IMR-90 (cell line): Measurements from ENCODE around the gene TRMT2A. TPM values are rescaled to one million over a fixed set of nuclear protein-coding genes. Genes with fewer than 3 reads are reported as not detected.

Experiments
- ATAC-seq: fragments of 200-7000 bp; cut with Tn5 transposase; 2 replicates; pipeline ENCODE4 v1.9.1; 2020; ENCODE audit warnings: low read depth, mild to moderate bottlenecking, moderate library complexity
- BruUV-seq: library from RNA; stranded (reverse); fragments of 400-500 nt; replicated peaks from 2 replicates; lab custom pipeline; 2021; lab: Mats Ljungman, UMichigan
- CTCF ChIA-PET: fragments of 300-600 bp; formaldehyde crosslinking; extraction: SDS; loops from one replicate; lab custom pipeline; 2021; ENCODE audit warnings: antibody characterized with exemption; lab: Yijun Ruan, JAX
- POLR2A ChIA-PET: fragments of 300-600 bp; sonication (Branson Sonifier 250); formaldehyde crosslinking; loops from one replicate; lab custom pipeline; 2022; ENCODE audit warnings: antibody characterized with exemption; ENCODE audit not compliant: unreplicated experiment; lab: Charles Lee
- DNase-seq: peaks from one replicate; pipeline ENCODE4 v3.0.0; 2013
- H2AFZ ChIP-seq: replicated peaks from 2 replicates; pipeline ENCODE3; 2013; ENCODE audit warnings: low read length, mild to moderate bottlenecking; ENCODE audit not compliant: poor library complexity
- H2AK5ac ChIP-seq: 2 replicates; pipeline ENCODE4 v1.6.1; 2013; ENCODE audit warnings: low read depth, low read length, inconsistent platforms
- H2AK9ac ChIP-seq: replicated peaks from 2 replicates; pipeline ENCODE3; 2013; ENCODE audit warnings: mild to moderate bottlenecking, low read depth, low read length, moderate library complexity; ENCODE audit not compliant: poor library complexity
- H2BK120ac ChIP-seq: 2 replicates; pipeline ENCODE4 v1.6.1; 2013; ENCODE audit warnings: low read depth, low read length, inconsistent platforms
- H2BK15ac ChIP-seq: 3 replicates; pipeline ENCODE4 v1.6.1; 2013; ENCODE audit warnings: low read depth, low read length, inconsistent platforms
- H2BK20ac ChIP-seq: 2 replicates; pipeline ENCODE4 v1.6.1; 2013; ENCODE audit warnings: low read depth, mild to moderate bottlenecking, inconsistent platforms, low read length, moderate library complexity
- H2BK5ac ChIP-seq: 2 replicates; pipeline ENCODE4 v1.6.1; 2013; ENCODE audit warnings: mild to moderate bottlenecking, low read depth, low read length, inconsistent platforms; ENCODE audit not compliant: poor library complexity, severe bottlenecking
- H3K14ac ChIP-seq: replicated peaks from 2 replicates; pipeline ENCODE4 v1.6.1; 2013; ENCODE audit warnings: low read depth, low read length, inconsistent platforms
- H3K18ac ChIP-seq: 2 replicates; pipeline ENCODE4 v1.6.1; 2013; ENCODE audit warnings: low read depth, low read length, control low read depth
- H3K23ac ChIP-seq: 2 replicates; pipeline ENCODE4 v1.6.1; 2013; ENCODE audit warnings: low read depth, low read length, inconsistent platforms
- H3K27ac ChIP-seq: 2 replicates; pipeline ENCODE4 v1.5.1; 2013; ENCODE audit warnings: mild to moderate bottlenecking, control low read depth, low read length; ENCODE audit not compliant: insufficient read depth
- H3K27me3 ChIP-seq: 2 replicates; pipeline ENCODE4 v1.6.1; 2013; ENCODE audit warnings: low read length; ENCODE audit not compliant: control insufficient read depth, insufficient read depth
- H3K36me3 ChIP-seq: 2 replicates; pipeline ENCODE4 v1.6.1; 2013; ENCODE audit warnings: low read length, mixed read lengths; ENCODE audit not compliant: control insufficient read depth, insufficient read depth
- H3K4ac ChIP-seq: 2 replicates; pipeline ENCODE4 v1.6.1; 2013; ENCODE audit warnings: low read depth, low read length, inconsistent platforms
- H3K4me1 ChIP-seq: 2 replicates; pipeline ENCODE4 v1.6.1; 2013; ENCODE audit warnings: low read length, mixed read lengths; ENCODE audit not compliant: control insufficient read depth, insufficient read depth
- H3K4me2 ChIP-seq: 2 replicates; pipeline ENCODE4 v1.6.1; 2013; ENCODE audit warnings: low read depth, mild to moderate bottlenecking, control low read depth, low read length, moderate library complexity
- H3K4me3 ChIP-seq: 2 replicates; pipeline ENCODE4 v1.5.1; 2013; ENCODE audit warnings: low read depth, mild to moderate bottlenecking, control low read depth, low read length, moderate library complexity; ENCODE audit not compliant: insufficient read depth
- H3K56ac ChIP-seq: 2 replicates; pipeline ENCODE4 v1.6.1; 2013; ENCODE audit warnings: low read length, inconsistent platforms; ENCODE audit not compliant: insufficient read depth; ENCODE audit errors: extremely low read depth
- H3K79me1 ChIP-seq, 2 experiments: 2 replicates each; pipeline ENCODE4 v1.6.1; 2013; ENCODE audit warnings: low read length in 2 of 2, inconsistent platforms in 1 of 2, low read depth in 1 of 2
- H3K9ac ChIP-seq: 2 replicates; pipeline ENCODE4 v1.6.1; 2013; ENCODE audit warnings: low read depth, low read length, control low read depth
- H3K9me1 ChIP-seq: 2 replicates; pipeline ENCODE4 v1.6.1; 2013; ENCODE audit warnings: low read length, inconsistent platforms; ENCODE audit not compliant: insufficient read depth
- H3K9me3 ChIP-seq: 2 replicates; pipeline ENCODE4 v1.6.1; 2013; ENCODE audit warnings: low read length; ENCODE audit not compliant: control insufficient read depth, insufficient read depth
- H4K20me1 ChIP-seq: 2 replicates; pipeline ENCODE4 v1.6.1; 2013; ENCODE audit warnings: low read length, inconsistent platforms; ENCODE audit not compliant: insufficient read depth
- H4K5ac ChIP-seq: 2 replicates; pipeline ENCODE4 v1.6.1; 2013; ENCODE audit warnings: mild to moderate bottlenecking, low read depth, low read length, control low read depth
- H4K8ac ChIP-seq, 2 experiments: 2 replicates each; pipeline ENCODE4 v1.6.1; 2013; ENCODE audit warnings: low read depth in 2 of 2, low read length in 2 of 2, control low read depth in 1 of 2, inconsistent platforms in 1 of 2
- H4K91ac ChIP-seq: 2 replicates; pipeline ENCODE4 v1.6.1; 2013; ENCODE audit warnings: low read depth, low read length, inconsistent platforms; ENCODE audit not compliant: insufficient read depth
- BHLHE40 ChIP-seq: fragments of 150-350 bp; IDR thresholded peaks from 2 replicates; pipeline ENCODE4 v1.6.1; 2016; ENCODE audit warnings: mild to moderate bottlenecking, low read depth, low read length
- CEBPB ChIP-seq: IDR thresholded peaks from 2 replicates; pipeline ENCODE4 v1.6.1; 2012; ENCODE audit warnings: low read depth, low read length, improper control_type of control experiment
- FOS ChIP-seq: fragments of 150-350 bp; IDR thresholded peaks from 2 replicates; pipeline ENCODE4 v1.6.1; 2016; ENCODE audit warnings: low read depth, low read length
- POLR2A ChIP-seq: IDR thresholded peaks from 2 replicates; pipeline ENCODE4 v1.6.1; 2012; ENCODE audit warnings: mild to moderate bottlenecking, low read depth, low read length
- RFX5 ChIP-seq: IDR thresholded peaks from 2 replicates; pipeline ENCODE4 v1.8.0; 2012; ENCODE audit warnings: low read depth, mild to moderate bottlenecking, low read length, moderate library complexity
- WGBS, 2 experiments: methylation state at CpG; one replicate each; pipeline versions ENCODE4 v1.1.5 to v1.1.7; 2013; ENCODE audit warnings: missing lambda C conversion rate in 2 of 2; ENCODE audit not compliant: insufficient read length in 1 of 2; ENCODE audit errors: extremely low coverage in 2 of 2; 5-methylcytosine and 5-hydroxymethylcytosine counted together
- dilution Hi-C: fragments of 300-500 bp; cut with HindIII; formaldehyde crosslinking; loops from one replicate; pipeline ENCODE4 v1.14.3; 2018; ENCODE audit warnings: low sequenced_read_pairs; ENCODE audit not compliant: unreplicated experiment
- in situ Hi-C: fragments of 300-500 bp; cut with MboI; formaldehyde crosslinking; loops from 3 replicates; pipeline ENCODE4 v1.14.3; 2019; ENCODE audit warnings: low sequenced_read_pairs, inconsistent platforms, mixed read lengths
- intact Hi-C: fragments of 100-400 bp; cut with micrococcal nuclease; formaldehyde crosslinking; loops from 2 replicates; pipeline ENCODE4 v1.10.0; 2022
- polyA plus RNA-seq, 3 experiments: library from polyadenylated mRNA; depleted of rRNA; stranded (reverse); fragments of >200 nt; gene quantifications; 2 replicates each; pipeline ENCODE4 v1.2.3, GENCODE V29; 2012; ENCODE audit warnings: low replicate concordance in 1 of 3
- total RNA-seq: library from RNA; depleted of rRNA; stranded (reverse); fragments of >200 nt; gene quantifications from 2 replicates; pipeline ENCODE4 v1.2.3, GENCODE V29; 2012
- TF ChIP-seq, protein P1 (sequence below): conservative IDR thresholded peaks from 2 replicates; pipeline ENCODE4 v1.5.1; 2012; ENCODE audit warnings: mild to moderate bottlenecking, low read depth, low read length, improper control_type of control experiment
- TF ChIP-seq, protein P2 (sequence below): fragments of 150-350 bp; IDR thresholded peaks from 2 replicates; pipeline ENCODE4 v1.6.1; 2017; ENCODE audit warnings: mild to moderate bottlenecking, antibody characterized with exemption, low read length, low read depth

Gene TRMT2A
- total and polyA plus RNA-seq, 2 of the 4 experiments (the other 2 are of a cell fraction) = 22.0 to 39.1 TPM

DNA sequence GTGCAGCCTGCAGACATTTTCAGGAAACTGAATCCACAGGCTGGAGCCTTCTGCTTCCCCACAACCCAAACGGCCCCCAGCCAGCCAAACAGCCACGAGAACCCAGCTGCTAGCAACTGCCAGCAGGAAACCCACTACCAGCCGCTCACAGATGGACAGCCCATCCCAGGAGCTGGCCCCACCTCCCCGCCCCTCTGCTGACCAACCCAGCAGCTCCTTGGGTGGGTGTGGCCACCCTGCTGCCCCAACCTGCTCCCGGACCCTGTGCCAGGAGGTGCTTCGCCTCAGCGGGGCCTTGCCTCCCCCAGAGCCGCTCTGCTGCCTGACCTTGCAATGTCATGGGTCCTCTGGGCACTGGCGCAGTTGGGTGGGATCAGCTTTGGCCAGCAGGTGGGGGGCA, 42.0 kb upstream of the TRMT2A start:
- Histone ChIP-seq H3K23ac (no peak overlapping the region), H3K4me3 (no peak overlapping the region), H3K36me3 (no peaks in the 10 kb centered on the region), H2AK9ac (no peak overlapping the region), H3K27me3 (peaks cover 13% of the 10 kb centered on the region), H2BK120ac (no peak overlapping the region), H3K4me2 (no peak overlapping the region), H3K18ac (no peak overlapping the region), H2AFZ (no peak overlapping the region), H4K20me1 (peaks cover 6% of the 10 kb centered on the region; the same call in 1 of the 2 replicates), H4K5ac (no peak overlapping the region), H3K9me3 (no peaks in the 10 kb centered on the region), H2AK5ac (no peak overlapping the region), H3K79me1 (no peaks in the 10 kb centered on the region), H3K56ac (no peak overlapping the region), H4K8ac (no peak overlapping the region), H2BK20ac (no peak overlapping the region), H2BK5ac (no peak overlapping the region), H4K91ac (no peak overlapping the region), H3K27ac (no peak overlapping the region), H3K9ac (no peak overlapping the region), H3K9me1 (no peaks in the 10 kb centered on the region), H3K4me1 (peaks cover 2% of the 10 kb centered on the region; the same call in 1 of the 2 replicates), H2BK15ac (no peak overlapping the region), H3K14ac (no peak overlapping the region), H3K4ac (no peak overlapping the region)
- BruUV-seq = no TSS peak
- dilution Hi-C loops = no loop called here
- ChIA-PET POLR2A (no interaction called here), CTCF (no interaction called here)
- intact Hi-C loops = loop anchor here (5.0 kb wide), 1 partner anchor 298 kb away; no protein-coding TSS in a partner anchor
- no peak for DNase-seq
- ATAC-seq = no peak
- WGBS, 2 experiments = no CpG with 5 or more reads among the region's 9 CpGs
- in situ Hi-C loops = loop anchor here (5.0 to 10.0 kb wide), 2 partner anchors 133 to 296 kb away; no protein-coding TSS in a partner anchor
- TF ChIP-seq BHLHE40 (no peak), CEBPB (no peak), RFX5 (no peak), FOS (no peak), POLR2A (no peak)
- TF ChIP-seq, protein P1, sequence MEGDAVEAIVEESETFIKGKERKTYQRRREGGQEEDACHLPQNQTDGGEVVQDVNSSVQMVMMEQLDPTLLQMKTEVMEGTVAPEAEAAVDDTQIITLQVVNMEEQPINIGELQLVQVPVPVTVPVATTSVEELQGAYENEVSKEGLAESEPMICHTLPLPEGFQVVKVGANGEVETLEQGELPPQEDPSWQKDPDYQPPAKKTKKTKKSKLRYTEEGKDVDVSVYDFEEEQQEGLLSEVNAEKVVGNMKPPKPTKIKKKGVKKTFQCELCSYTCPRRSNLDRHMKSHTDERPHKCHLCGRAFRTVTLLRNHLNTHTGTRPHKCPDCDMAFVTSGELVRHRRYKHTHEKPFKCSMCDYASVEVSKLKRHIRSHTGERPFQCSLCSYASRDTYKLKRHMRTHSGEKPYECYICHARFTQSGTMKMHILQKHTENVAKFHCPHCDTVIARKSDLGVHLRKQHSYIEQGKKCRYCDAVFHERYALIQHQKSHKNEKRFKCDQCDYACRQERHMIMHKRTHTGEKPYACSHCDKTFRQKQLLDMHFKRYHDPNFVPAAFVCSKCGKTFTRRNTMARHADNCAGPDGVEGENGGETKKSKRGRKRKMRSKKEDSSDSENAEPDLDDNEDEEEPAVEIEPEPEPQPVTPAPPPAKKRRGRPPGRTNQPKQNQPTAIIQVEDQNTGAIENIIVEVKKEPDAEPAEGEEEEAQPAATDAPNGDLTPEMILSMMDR = no peak
- TF ChIP-seq, protein P2, sequence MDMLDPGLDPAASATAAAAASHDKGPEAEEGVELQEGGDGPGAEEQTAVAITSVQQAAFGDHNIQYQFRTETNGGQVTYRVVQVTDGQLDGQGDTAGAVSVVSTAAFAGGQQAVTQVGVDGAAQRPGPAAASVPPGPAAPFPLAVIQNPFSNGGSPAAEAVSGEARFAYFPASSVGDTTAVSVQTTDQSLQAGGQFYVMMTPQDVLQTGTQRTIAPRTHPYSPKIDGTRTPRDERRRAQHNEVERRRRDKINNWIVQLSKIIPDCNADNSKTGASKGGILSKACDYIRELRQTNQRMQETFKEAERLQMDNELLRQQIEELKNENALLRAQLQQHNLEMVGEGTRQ = no peak
